GM23338 (cell line): ENCODE measurements around the gene HIVEP2. TPM values are rescaled to one million over a fixed set of nuclear protein-coding genes. Genes with fewer than 3 reads are reported as not detected.

Source experiments
- ATAC-seq: fragments of 200-7000 bp; cut with Tn5 transposase; 3 replicates; pipeline ENCODE4 v1.9.1; 2020
- DNase-seq: peaks from one replicate; pipeline ENCODE4 v3.0.0-alpha.2; 2015; ENCODE audit warnings: low spot score
- H2AFZ ChIP-seq: fragments of 200-600 bp; sonication (generic); 2 replicates; pipeline ENCODE4 v1.8.0; 2016; ENCODE audit warnings: antibody characterized with exemption, mild to moderate bottlenecking, moderate library complexity
- H3F3A ChIP-seq: fragments of 200-600 bp; sonication (generic); replicated peaks from 2 replicates; pipeline ENCODE4 v1.8.0; 2017; ENCODE audit warnings: antibody characterized with exemption, mixed run types, low read depth
- H3K27ac ChIP-seq: fragments of 200-600 bp; sonication (generic); 2 replicates; pipeline ENCODE4 v1.6.1; 2016; ENCODE audit warnings: low read depth
- H3K27me3 ChIP-seq: fragments of 200-600 bp; sonication (generic); 2 replicates; pipeline ENCODE4 v1.8.0; 2016; ENCODE audit warnings: mild to moderate bottlenecking, mixed run types, moderate library complexity; ENCODE audit not compliant: insufficient read depth
- H3K36me3 ChIP-seq: fragments of 200-600 bp; sonication (generic); 2 replicates; pipeline ENCODE4 v1.8.0; 2016; ENCODE audit warnings: mild to moderate bottlenecking; ENCODE audit not compliant: insufficient read depth
- H3K4me1 ChIP-seq: fragments of 200-600 bp; sonication (generic); 2 replicates; pipeline ENCODE4 v1.8.0; 2016; ENCODE audit warnings: mild to moderate bottlenecking, moderate library complexity; ENCODE audit not compliant: insufficient read depth
- H3K4me2 ChIP-seq: fragments of 200-600 bp; sonication (generic); 2 replicates; pipeline ENCODE4 v1.7.1; 2017; ENCODE audit warnings: mixed run types
- H3K4me3 ChIP-seq: fragments of 200-600 bp; sonication (generic); 2 replicates; pipeline ENCODE4 v1.6.1; 2016; ENCODE audit warnings: mixed run types
- H3K79me2 ChIP-seq: fragments of 200-600 bp; sonication (generic); replicated peaks from 2 replicates; pipeline ENCODE4 v1.8.0; 2017; ENCODE audit warnings: mild to moderate bottlenecking; ENCODE audit not compliant: insufficient read depth
- H3K9me2 ChIP-seq: fragments of 200-600 bp; sonication (generic); 2 replicates; pipeline ENCODE4 v1.8.0; 2017; ENCODE audit not compliant: insufficient read depth
- H4K20me1 ChIP-seq: fragments of 200-600 bp; sonication (generic); replicated peaks from 2 replicates; pipeline ENCODE4 v1.8.0; 2017; ENCODE audit warnings: mild to moderate bottlenecking; ENCODE audit not compliant: insufficient read depth
- H3K27ac Mint-ChIP-seq: 2 replicates; pipeline ENCODE4 v1.8.0; 2020; ENCODE audit warnings: inconsistent platforms, mild to moderate bottlenecking, moderate library complexity, mixed read lengths
- H3K27me3 Mint-ChIP-seq: 3 replicates; pipeline ENCODE4 v1.8.0; 2022; ENCODE audit warnings: low read depth, mild to moderate bottlenecking, moderate library complexity, mixed read lengths, inconsistent platforms; ENCODE audit not compliant: insufficient read depth, poor library complexity
- H3K36me3 Mint-ChIP-seq: 3 replicates; pipeline ENCODE4 v1.8.0; 2021; ENCODE audit warnings: low read depth, mild to moderate bottlenecking, inconsistent platforms, moderate library complexity, mixed read lengths
- H3K4me1 Mint-ChIP-seq: 3 replicates; pipeline ENCODE4 v1.8.0; 2020; ENCODE audit warnings: mild to moderate bottlenecking, inconsistent platforms, mixed read lengths
- H3K4me3 Mint-ChIP-seq: 3 replicates; pipeline ENCODE4 v1.8.0; 2021; ENCODE audit warnings: moderate library complexity, mild to moderate bottlenecking, inconsistent platforms, mixed read lengths
- H3K9me3 Mint-ChIP-seq: 3 replicates; pipeline ENCODE4 v1.8.0; 2020; ENCODE audit warnings: moderate library complexity, mild to moderate bottlenecking, inconsistent platforms, mixed read lengths
- CREB1 ChIP-seq: fragments of 250-450 bp; sonication (Bioruptor Pico); IDR thresholded peaks from 2 replicates; pipeline ENCODE4 v1.5.0; 2020; ENCODE audit warnings: low read depth, mild to moderate bottlenecking, moderate library complexity
- EZH2 ChIP-seq: fragments of 200-600 bp; sonication (generic); IDR thresholded peaks from one replicate; pipeline ENCODE4 v1.8.0; 2017; ENCODE audit warnings: antibody characterized with exemption, mild to moderate bottlenecking, low read depth; ENCODE audit not compliant: unreplicated experiment
- EZH2phosphoT487 ChIP-seq: fragments of 200-600 bp; sonication (generic); IDR thresholded peaks from one replicate; pipeline ENCODE4 v1.8.1; 2018; ENCODE audit warnings: antibody characterized with exemption; ENCODE audit not compliant: unreplicated experiment
- JUNB ChIP-seq: IDR thresholded peaks from one replicate; pipeline ENCODE4 v1.6.1; 2016; ENCODE audit warnings: antibody characterized with exemption; ENCODE audit not compliant: unreplicated experiment
- NANOG ChIP-seq: IDR thresholded peaks from 2 replicates; pipeline ENCODE4 v1.6.1; 2016; ENCODE audit warnings: antibody characterized with exemption, borderline replicate concordance
- POLR2AphosphoS5 ChIP-seq: IDR thresholded peaks from 2 replicates; pipeline ENCODE4 v1.6.1; 2016; ENCODE audit warnings: antibody characterized with exemption, low read depth
- STAT1 ChIP-seq: IDR thresholded peaks from one replicate; pipeline ENCODE4 v1.6.1; 2016; ENCODE audit warnings: antibody characterized with exemption; ENCODE audit not compliant: unreplicated experiment
- ZNF114 ChIP-seq: fragments of 250-450 bp; sonication (Bioruptor Pico); IDR thresholded peaks from 2 replicates; pipeline ENCODE4 v1.5.0; 2020; ENCODE audit warnings: mild to moderate bottlenecking, moderate library complexity
- ZNF331 ChIP-seq: fragments of 250-450 bp; sonication (Bioruptor Pico); IDR thresholded peaks from 2 replicates; pipeline ENCODE4 v1.5.0; 2020; ENCODE audit warnings: low read depth, mild to moderate bottlenecking, moderate library complexity
- polyA plus RNA-seq: library from polyadenylated mRNA; unstranded; fragments of >200 nt; fragmentation: Nextera tagmentation; extraction: Ambion mirVana; gene quantifications from 2 replicates; pipeline ENCODE4 v1.2.1, GENCODE V29; 2016
- total RNA-seq: library from RNA; depleted of rRNA; stranded (reverse); fragments of >200 nt; shearing (Covaris generic); gene quantifications from 2 replicates; pipeline ENCODE4 v1.2.3, GENCODE V29; 2014
- TF ChIP-seq, protein P1 (sequence below): fragments of 250-450 bp; sonication (Bioruptor Pico); IDR thresholded peaks from 2 replicates; pipeline ENCODE4 v1.5.0; 2020; ENCODE audit warnings: mild to moderate bottlenecking, moderate library complexity
- TF ChIP-seq, protein P2 (sequence below): IDR thresholded peaks from 2 replicates; pipeline ENCODE4 v1.6.1; 2016; ENCODE audit warnings: antibody characterized with exemption
- TF ChIP-seq, protein P3 (sequence below): IDR thresholded peaks from one replicate; pipeline ENCODE4 v1.6.1; 2018; ENCODE audit warnings: antibody characterized with exemption; ENCODE audit not compliant: unreplicated experiment
- TF ChIP-seq, protein P4 (sequence below), 2 experiments: fragments of 200-600 bp in 1 of 2; sonication (generic) in 1 of 2; conservative IDR thresholded peaks; 2 replicates each; pipeline versions ENCODE4 v1.5.1 to v1.6.1; 2016 to 2017; ENCODE audit warnings: antibody characterized with exemption in 2 of 2, low read depth in 2 of 2, mild to moderate bottlenecking in 2 of 2, moderate library complexity in 1 of 2

HIVEP2 gene
- total and polyA plus RNA-seq, 2 experiments from 2014 or later = 1.5 to 7.4 TPM

DNA sequence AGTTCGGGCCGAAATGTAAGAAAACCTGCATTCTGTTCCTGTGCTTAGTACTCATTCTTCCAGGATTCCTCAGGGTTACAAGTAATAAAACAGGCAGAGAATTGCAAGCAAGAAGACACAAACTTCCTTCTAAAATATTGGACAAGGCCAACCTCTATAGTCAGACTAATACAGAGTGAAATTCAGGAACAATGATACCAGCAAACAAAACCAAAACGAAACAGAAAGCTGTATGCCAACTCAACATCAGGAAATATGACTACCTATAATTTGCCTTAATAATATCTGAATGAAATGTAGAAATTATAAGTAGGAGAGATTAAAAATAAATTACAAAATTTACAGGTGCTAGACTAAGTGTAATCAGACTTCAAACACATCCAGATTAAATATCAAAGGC, 238.8 kb downstream of the HIVEP2 start:
- H3K36me3 Mint-ChIP-seq = no peaks in the 10 kb centered on the region
- no peaks in the 10 kb centered on the region for H3K79me2 ChIP-seq
- no peak overlapping the region for H3K27ac Mint-ChIP-seq
- H3F3A ChIP-seq = no peaks in the 10 kb centered on the region
- no peak for ATAC-seq
- H3K36me3 ChIP-seq = no peaks in the 10 kb centered on the region; the same call in 1 of the 2 replicates
- H2AFZ ChIP-seq = no peak overlapping the region
- no peak overlapping the region for H3K4me3 Mint-ChIP-seq
- H3K4me3 ChIP-seq = no peak overlapping the region
- H3K4me1 ChIP-seq = peaks cover 13% of the 10 kb centered on the region; the same call in 1 of the 2 replicates
- no peak for DNase-seq
- peaks cover 11% of the 10 kb centered on the region for H3K9me2 ChIP-seq
- H3K9me3 Mint-ChIP-seq = no peaks in the 10 kb centered on the region
- H3K27me3 Mint-ChIP-seq = peaks cover 2% of the 10 kb centered on the region
- no peak overlapping the region for H3K4me2 ChIP-seq
- TF ChIP-seq, protein P1, sequence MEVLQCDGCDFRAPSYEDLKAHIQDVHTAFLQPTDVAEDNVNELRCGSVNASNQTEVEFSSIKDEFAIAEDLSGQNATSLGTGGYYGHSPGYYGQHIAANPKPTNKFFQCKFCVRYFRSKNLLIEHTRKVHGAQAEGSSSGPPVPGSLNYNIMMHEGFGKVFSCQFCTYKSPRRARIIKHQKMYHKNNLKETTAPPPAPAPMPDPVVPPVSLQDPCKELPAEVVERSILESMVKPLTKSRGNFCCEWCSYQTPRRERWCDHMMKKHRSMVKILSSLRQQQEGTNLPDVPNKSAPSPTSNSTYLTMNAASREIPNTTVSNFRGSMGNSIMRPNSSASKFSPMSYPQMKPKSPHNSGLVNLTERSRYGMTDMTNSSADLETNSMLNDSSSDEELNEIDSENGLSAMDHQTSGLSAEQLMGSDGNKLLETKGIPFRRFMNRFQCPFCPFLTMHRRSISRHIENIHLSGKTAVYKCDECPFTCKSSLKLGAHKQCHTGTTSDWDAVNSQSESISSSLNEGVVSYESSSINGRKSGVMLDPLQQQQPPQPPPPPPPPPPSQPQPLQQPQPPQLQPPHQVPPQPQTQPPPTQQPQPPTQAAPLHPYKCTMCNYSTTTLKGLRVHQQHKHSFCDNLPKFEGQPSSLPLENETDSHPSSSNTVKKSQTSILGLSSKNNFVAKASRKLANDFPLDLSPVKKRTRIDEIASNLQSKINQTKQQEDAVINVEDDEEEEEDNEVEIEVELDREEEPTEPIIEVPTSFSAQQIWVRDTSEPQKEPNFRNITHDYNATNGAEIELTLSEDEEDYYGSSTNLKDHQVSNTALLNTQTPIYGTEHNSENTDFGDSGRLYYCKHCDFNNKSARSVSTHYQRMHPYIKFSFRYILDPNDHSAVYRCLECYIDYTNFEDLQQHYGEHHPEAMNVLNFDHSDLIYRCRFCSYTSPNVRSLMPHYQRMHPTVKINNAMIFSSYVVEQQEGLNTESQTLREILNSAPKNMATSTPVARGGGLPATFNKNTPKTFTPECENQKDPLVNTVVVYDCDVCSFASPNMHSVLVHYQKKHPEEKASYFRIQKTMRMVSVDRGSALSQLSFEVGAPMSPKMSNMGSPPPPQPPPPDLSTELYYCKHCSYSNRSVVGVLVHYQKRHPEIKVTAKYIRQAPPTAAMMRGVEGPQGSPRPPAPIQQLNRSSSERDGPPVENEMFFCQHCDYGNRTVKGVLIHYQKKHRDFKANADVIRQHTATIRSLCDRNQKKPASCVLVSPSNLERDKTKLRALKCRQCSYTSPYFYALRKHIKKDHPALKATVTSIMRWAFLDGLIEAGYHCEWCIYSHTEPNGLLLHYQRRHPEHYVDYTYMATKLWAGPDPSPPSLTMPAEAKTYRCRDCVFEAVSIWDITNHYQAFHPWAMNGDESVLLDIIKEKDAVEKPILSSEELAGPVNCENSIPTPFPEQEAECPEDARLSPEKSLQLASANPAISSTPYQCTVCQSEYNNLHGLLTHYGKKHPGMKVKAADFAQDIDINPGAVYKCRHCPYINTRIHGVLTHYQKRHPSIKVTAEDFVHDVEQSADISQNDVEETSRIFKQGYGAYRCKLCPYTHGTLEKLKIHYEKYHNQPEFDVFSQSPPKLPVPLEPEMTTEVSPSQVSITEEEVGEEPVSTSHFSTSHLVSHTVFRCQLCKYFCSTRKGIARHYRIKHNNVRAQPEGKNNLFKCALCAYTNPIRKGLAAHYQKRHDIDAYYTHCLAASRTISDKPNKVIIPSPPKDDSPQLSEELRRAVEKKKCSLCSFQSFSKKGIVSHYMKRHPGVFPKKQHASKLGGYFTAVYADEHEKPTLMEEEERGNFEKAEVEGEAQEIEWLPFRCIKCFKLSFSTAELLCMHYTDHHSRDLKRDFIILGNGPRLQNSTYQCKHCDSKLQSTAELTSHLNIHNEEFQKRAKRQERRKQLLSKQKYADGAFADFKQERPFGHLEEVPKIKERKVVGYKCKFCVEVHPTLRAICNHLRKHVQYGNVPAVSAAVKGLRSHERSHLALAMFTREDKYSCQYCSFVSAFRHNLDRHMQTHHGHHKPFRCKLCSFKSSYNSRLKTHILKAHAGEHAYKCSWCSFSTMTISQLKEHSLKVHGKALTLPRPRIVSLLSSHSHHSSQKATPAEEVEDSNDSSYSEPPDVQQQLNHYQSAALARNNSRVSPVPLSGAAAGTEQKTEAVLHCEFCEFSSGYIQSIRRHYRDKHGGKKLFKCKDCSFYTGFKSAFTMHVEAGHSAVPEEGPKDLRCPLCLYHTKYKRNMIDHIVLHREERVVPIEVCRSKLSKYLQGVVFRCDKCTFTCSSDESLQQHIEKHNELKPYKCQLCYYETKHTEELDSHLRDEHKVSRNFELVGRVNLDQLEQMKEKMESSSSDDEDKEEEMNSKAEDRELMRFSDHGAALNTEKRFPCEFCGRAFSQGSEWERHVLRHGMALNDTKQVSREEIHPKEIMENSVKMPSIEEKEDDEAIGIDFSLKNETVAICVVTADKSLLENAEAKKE = no peak
- no peak for TF ChIP-seq EZH2
- TF ChIP-seq POLR2AphosphoS5 = no peak
- TF ChIP-seq NANOG = no peak
- TF ChIP-seq, protein P2, sequence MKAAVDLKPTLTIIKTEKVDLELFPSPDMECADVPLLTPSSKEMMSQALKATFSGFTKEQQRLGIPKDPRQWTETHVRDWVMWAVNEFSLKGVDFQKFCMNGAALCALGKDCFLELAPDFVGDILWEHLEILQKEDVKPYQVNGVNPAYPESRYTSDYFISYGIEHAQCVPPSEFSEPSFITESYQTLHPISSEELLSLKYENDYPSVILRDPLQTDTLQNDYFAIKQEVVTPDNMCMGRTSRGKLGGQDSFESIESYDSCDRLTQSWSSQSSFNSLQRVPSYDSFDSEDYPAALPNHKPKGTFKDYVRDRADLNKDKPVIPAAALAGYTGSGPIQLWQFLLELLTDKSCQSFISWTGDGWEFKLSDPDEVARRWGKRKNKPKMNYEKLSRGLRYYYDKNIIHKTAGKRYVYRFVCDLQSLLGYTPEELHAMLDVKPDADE = no peak
- no peak for TF ChIP-seq ZNF114 (CRISPR knock-in tag)
- TF ChIP-seq, protein P3, sequence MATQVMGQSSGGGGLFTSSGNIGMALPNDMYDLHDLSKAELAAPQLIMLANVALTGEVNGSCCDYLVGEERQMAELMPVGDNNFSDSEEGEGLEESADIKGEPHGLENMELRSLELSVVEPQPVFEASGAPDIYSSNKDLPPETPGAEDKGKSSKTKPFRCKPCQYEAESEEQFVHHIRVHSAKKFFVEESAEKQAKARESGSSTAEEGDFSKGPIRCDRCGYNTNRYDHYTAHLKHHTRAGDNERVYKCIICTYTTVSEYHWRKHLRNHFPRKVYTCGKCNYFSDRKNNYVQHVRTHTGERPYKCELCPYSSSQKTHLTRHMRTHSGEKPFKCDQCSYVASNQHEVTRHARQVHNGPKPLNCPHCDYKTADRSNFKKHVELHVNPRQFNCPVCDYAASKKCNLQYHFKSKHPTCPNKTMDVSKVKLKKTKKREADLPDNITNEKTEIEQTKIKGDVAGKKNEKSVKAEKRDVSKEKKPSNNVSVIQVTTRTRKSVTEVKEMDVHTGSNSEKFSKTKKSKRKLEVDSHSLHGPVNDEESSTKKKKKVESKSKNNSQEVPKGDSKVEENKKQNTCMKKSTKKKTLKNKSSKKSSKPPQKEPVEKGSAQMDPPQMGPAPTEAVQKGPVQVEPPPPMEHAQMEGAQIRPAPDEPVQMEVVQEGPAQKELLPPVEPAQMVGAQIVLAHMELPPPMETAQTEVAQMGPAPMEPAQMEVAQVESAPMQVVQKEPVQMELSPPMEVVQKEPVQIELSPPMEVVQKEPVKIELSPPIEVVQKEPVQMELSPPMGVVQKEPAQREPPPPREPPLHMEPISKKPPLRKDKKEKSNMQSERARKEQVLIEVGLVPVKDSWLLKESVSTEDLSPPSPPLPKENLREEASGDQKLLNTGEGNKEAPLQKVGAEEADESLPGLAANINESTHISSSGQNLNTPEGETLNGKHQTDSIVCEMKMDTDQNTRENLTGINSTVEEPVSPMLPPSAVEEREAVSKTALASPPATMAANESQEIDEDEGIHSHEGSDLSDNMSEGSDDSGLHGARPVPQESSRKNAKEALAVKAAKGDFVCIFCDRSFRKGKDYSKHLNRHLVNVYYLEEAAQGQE = no peak
- TF ChIP-seq JUNB = no peak
- TF ChIP-seq STAT1 = no peak
- TF ChIP-seq ZNF331 (CRISPR knock-in tag) = no peak
- TF ChIP-seq, protein P4, sequence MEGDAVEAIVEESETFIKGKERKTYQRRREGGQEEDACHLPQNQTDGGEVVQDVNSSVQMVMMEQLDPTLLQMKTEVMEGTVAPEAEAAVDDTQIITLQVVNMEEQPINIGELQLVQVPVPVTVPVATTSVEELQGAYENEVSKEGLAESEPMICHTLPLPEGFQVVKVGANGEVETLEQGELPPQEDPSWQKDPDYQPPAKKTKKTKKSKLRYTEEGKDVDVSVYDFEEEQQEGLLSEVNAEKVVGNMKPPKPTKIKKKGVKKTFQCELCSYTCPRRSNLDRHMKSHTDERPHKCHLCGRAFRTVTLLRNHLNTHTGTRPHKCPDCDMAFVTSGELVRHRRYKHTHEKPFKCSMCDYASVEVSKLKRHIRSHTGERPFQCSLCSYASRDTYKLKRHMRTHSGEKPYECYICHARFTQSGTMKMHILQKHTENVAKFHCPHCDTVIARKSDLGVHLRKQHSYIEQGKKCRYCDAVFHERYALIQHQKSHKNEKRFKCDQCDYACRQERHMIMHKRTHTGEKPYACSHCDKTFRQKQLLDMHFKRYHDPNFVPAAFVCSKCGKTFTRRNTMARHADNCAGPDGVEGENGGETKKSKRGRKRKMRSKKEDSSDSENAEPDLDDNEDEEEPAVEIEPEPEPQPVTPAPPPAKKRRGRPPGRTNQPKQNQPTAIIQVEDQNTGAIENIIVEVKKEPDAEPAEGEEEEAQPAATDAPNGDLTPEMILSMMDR (conservative IDR thresholded peaks at IDR 0.05; ENCODE audit: low read depth in 2 of 2) = no peak
- TF ChIP-seq EZH2phosphoT487 = no peak
- TF ChIP-seq CREB1 (CRISPR knock-in tag) = no peak
- H3K4me1 Mint-ChIP-seq = peaks cover 11% of the 10 kb centered on the region
- H3K27me3 ChIP-seq = no peaks in the 10 kb centered on the region
- no peak overlapping the region for H3K27ac ChIP-seq
- H4K20me1 ChIP-seq = no peaks in the 10 kb centered on the region; the same call in 1 of the 2 replicates
